CD4-positive, alpha-beta T cell treated with Interleukin-12 subunit alpha and Interleukin-12 subunit beta, for 1 hour (primary cell): ENCODE measurements around the gene EPN2.

Experiments
- DNase-seq: peaks from one replicate; pipeline ENCODE4 v3.0.0-alpha.2; 2020

The EPN2 gene

GRCh38 chr17:19242323-19242722, 5.2 kb downstream of the EPN2 start:
- DNase-seq: no peak

- DNase-seq: no peak
These were observed 5.8 kb downstream of the EPN2 start for GRCh38 chr17:19242926-19243325.

- no peak for DNase-seq
These were observed 6.7 kb downstream of the EPN2 start for GRCh38 chr17:19243838-19244237.

- no peak for DNase-seq
These were observed 7.2 kb downstream of the EPN2 start for GRCh38 chr17:19244357-19244756.

- DNase-seq: no peak
These were observed 7.6 kb downstream of the EPN2 start for GRCh38 chr17:19244781-19245180.

GRCh38 chr17:19247473-19247872, 10.3 kb downstream of the EPN2 start:
- DNase-seq: no peak

GRCh38 chr17:19248151-19248927, 11.2 kb downstream of the EPN2 start:
- no peak for DNase-seq

GRCh38 chr17:19248928-19249574, 11.9 kb downstream of the EPN2 start:
- no peak for DNase-seq

GRCh38 chr17:19249681-19250080, 12.5 kb downstream of the EPN2 start:
- DNase-seq: no peak

GRCh38 chr17:19250421-19251173, 13.4 kb downstream of the EPN2 start:
- DNase-seq: no peak

- DNase-seq: no peak
These were observed 15.9 kb downstream of the EPN2 start for GRCh38 chr17:19253112-19253511.

- no peak for DNase-seq
These were observed 17.5 kb downstream of the EPN2 start for GRCh38 chr17:19254651-19255050.

- DNase-seq: no peak
These were observed 18.1 kb downstream of the EPN2 start for GRCh38 chr17:19255279-19255678.

GRCh38 chr17:19258371-19258770, 21.2 kb downstream of the EPN2 start:
- DNase-seq: no peak

- DNase-seq: no peak
These were observed 23.8 kb downstream of the EPN2 start for GRCh38 chr17:19260958-19261357.

GRCh38 chr17:19261426-19261825, 24.3 kb downstream of the EPN2 start:
- DNase-seq: no peak

GRCh38 chr17:19262650-19263631, 25.8 kb downstream of the EPN2 start:
- DNase-seq: no peak

- DNase-seq: no peak
These were observed 26.5 kb downstream of the EPN2 start for GRCh38 chr17:19263641-19264051.

- DNase-seq: no peak
These were observed 27.1 kb downstream of the EPN2 start for GRCh38 chr17:19264268-19264667.

GRCh38 chr17:19264681-19265080, 27.5 kb downstream of the EPN2 start:
- DNase-seq: no peak

GRCh38 chr17:19265755-19266154, 28.6 kb downstream of the EPN2 start:
- DNase-seq: no peak

GRCh38 chr17:19268611-19269010, 31.4 kb downstream of the EPN2 start:
- no peak for DNase-seq

GRCh38 chr17:19269106-19269505, 31.9 kb downstream of the EPN2 start:
- no peak for DNase-seq
